ENCODE results near the gene ADCY1.
"Not testable (repeated sequence)": the region's sequence is repeated elsewhere in the genome, so short reads cannot be mapped to it uniquely, and the experiment has no call there.

DNA sequence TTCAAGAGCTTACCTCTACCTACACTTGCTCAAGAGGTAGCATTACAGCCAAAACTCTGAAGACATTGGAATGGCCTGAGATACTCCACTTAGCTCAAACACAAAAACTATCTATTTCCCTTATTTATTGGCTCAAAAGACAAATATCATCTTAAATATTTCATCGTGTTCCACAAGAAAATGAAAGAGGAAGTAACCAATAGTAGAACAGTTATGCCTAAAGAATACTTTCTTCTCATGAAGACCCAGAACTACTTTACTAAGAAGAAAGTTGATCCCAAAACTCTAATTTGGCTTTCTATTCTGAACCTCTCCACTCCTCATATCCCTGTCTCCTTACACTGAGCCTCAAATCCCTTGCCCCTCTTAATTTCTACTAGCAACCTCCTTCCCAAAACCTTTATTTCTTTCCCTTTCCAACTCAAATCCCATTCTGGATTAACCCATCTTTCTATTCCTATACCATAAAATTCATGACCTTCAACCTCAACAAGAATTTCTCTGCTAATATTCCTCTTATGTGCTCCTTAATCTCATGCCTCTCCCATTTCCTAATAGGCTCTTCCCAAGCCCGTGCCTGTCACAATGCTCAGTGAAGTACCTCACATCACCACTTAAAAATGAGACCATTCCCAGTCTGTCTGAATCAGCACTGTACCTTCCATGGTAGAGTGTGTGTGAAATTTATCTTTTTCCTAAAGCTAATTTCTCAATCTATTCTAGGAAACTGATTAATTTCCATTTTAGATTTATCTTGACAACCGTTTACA, 188.2 kb downstream of the ADCY1 start:
- TF ChIP-seq, protein P1, sequence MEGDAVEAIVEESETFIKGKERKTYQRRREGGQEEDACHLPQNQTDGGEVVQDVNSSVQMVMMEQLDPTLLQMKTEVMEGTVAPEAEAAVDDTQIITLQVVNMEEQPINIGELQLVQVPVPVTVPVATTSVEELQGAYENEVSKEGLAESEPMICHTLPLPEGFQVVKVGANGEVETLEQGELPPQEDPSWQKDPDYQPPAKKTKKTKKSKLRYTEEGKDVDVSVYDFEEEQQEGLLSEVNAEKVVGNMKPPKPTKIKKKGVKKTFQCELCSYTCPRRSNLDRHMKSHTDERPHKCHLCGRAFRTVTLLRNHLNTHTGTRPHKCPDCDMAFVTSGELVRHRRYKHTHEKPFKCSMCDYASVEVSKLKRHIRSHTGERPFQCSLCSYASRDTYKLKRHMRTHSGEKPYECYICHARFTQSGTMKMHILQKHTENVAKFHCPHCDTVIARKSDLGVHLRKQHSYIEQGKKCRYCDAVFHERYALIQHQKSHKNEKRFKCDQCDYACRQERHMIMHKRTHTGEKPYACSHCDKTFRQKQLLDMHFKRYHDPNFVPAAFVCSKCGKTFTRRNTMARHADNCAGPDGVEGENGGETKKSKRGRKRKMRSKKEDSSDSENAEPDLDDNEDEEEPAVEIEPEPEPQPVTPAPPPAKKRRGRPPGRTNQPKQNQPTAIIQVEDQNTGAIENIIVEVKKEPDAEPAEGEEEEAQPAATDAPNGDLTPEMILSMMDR (optimal IDR thresholded peaks at IDR 0.05 in 1 of 3, IDR thresholded peaks at IDR 0.05 in 1 of 3, conservative IDR thresholded peaks at IDR 0.05 in 1 of 3; ENCODE audit: extremely low read depth in 1 of 3, insufficient read depth in 2 of 3, low read length in 3 of 3), result not testable (repeated sequence)
- not testable (repeated sequence) for TF ChIP-seq EZH2 (IDR thresholded peaks at IDR 0.05; ENCODE audit: low read length)
